H1 (cell line): ENCODE data around the gene AOPEP. TPM values are rescaled to one million over a fixed set of nuclear protein-coding genes. Genes with fewer than 3 reads are reported as not detected.

ENCODE experiments used
- CTCF ChIA-PET: fragments of 300-600 bp; sonication (Branson Sonifier 250); formaldehyde crosslinking; loops from one replicate; lab custom pipeline; 2021; ENCODE audit not compliant: partially characterized antibody; lab: Charles Lee
- POLR2A ChIA-PET: fragments of 300-600 bp; sonication (Branson Sonifier 250); formaldehyde crosslinking; loops from one replicate; lab custom pipeline; 2021; ENCODE audit warnings: inconsistent platforms; ENCODE audit not compliant: partially characterized antibody; lab: Charles Lee
- DNase-seq, 2 experiments: peaks; one replicate each; pipeline versions ENCODE4 v3.0.0 to v3.0.0-alpha.2; 2010 to 2022; ENCODE audit warnings: low spot score in 2 of 2, low read depth in 1 of 2, mixed read lengths in 1 of 2
- FAIRE-seq: peaks from 2 replicates; lab custom pipeline; 2011; peaks lifted over from hg19 to GRCh38; lab: Jason Lieb, UNC
- H2AFZ ChIP-seq: 2 replicates; pipeline ENCODE4 v1.8.1; 2012; ENCODE audit warnings: low read length, inconsistent platforms
- H2AK5ac ChIP-seq: 2 replicates; pipeline ENCODE4 v1.6.1; 2013; ENCODE audit warnings: low read depth, low read length
- H2BK120ac ChIP-seq: replicated peaks from 2 replicates; pipeline ENCODE3; 2013; ENCODE audit warnings: low read depth, low read length, inconsistent platforms
- H2BK12ac ChIP-seq: 2 replicates; pipeline ENCODE4 v1.6.1; 2013; ENCODE audit warnings: low read depth, low read length
- H2BK15ac ChIP-seq: 2 replicates; pipeline ENCODE4 v1.6.1; 2013; ENCODE audit warnings: low read length
- H2BK20ac ChIP-seq: 2 replicates; pipeline ENCODE4 v1.6.1; 2013; ENCODE audit warnings: low read length
- H2BK5ac ChIP-seq: 2 replicates; pipeline ENCODE4 v1.6.1; 2013; ENCODE audit warnings: low read depth, low read length
- H3K14ac ChIP-seq: 2 replicates; pipeline ENCODE4 v1.6.1; 2013; ENCODE audit warnings: inconsistent platforms; ENCODE audit not compliant: insufficient read length
- H3K18ac ChIP-seq: 2 replicates; pipeline ENCODE4 v1.6.1; 2013; ENCODE audit warnings: low read length; ENCODE audit errors: extremely low read depth
- H3K23ac ChIP-seq: 2 replicates; pipeline ENCODE4 v1.6.1; 2013; ENCODE audit warnings: inconsistent platforms; ENCODE audit not compliant: insufficient read length
- H3K23me2 ChIP-seq: 2 replicates; pipeline ENCODE4 v1.6.1; 2013; ENCODE audit warnings: low read depth, low read length
- H3K27ac ChIP-seq: 2 replicates; pipeline ENCODE4 v1.6.1; 2011; ENCODE audit warnings: low read depth, low read length, inconsistent platforms
- H3K27me3 ChIP-seq, 4 experiments: replicated peaks in 1 of 4; 1 replicate in 1 of 4; 2 replicates in 3 of 4; pipeline versions ENCODE4 v1.6.1 to v1.8.1; 2011 to 2013; ENCODE audit warnings: low read length in 3 of 4, mild to moderate bottlenecking in 3 of 4, inconsistent platforms in 2 of 4, mixed read lengths in 2 of 4, moderate library complexity in 1 of 4; ENCODE audit not compliant: control insufficient read depth in 3 of 4, insufficient read depth in 3 of 4; ENCODE audit errors: extremely low read depth in 1 of 4
- H3K36me3 ChIP-seq, 4 experiments: 2 replicates each; pipeline versions ENCODE4 v1.6.1 to v1.8.1; 2011 to 2013; ENCODE audit warnings: mild to moderate bottlenecking in 4 of 4, low read length in 3 of 4, moderate library complexity in 2 of 4, control low read depth in 1 of 4, inconsistent platforms in 1 of 4; ENCODE audit not compliant: insufficient read depth in 4 of 4, control insufficient read depth in 2 of 4
- H3K4ac ChIP-seq: replicated peaks from 2 replicates; pipeline ENCODE3; 2013; ENCODE audit warnings: low read length, low read depth, mixed read lengths, inconsistent platforms; ENCODE audit not compliant: insufficient read length
- H3K4me1 ChIP-seq, 4 experiments: replicated peaks in 1 of 4; 1 replicate in 1 of 4; 2 replicates in 3 of 4; pipeline versions ENCODE4 v1.6.1 to v1.8.1; 2011 to 2013; ENCODE audit warnings: low read length in 3 of 4, inconsistent platforms in 2 of 4, mixed read lengths in 1 of 4; ENCODE audit not compliant: insufficient read depth in 4 of 4, control insufficient read depth in 3 of 4
- H3K4me2 ChIP-seq, 2 experiments: 2 replicates each; pipeline versions ENCODE4 v1.6.1 to v1.8.1; 2011 to 2013; ENCODE audit warnings: low read depth in 2 of 2, low read length in 2 of 2, control low read depth in 1 of 2, inconsistent platforms in 1 of 2, mild to moderate bottlenecking in 1 of 2; ENCODE audit not compliant: insufficient read depth in 1 of 2
- H3K4me3 ChIP-seq, 4 experiments: fragments of 200-600, 300-600 bp in 1 of 4; sonication (generic), shearing (Covaris generic), sonication (Bioruptor Twin) in 1 of 4; 2 replicates each; pipeline versions ENCODE4 v1.5.1 to v1.8.1; 2011 to 2016; ENCODE audit warnings: low read length in 4 of 4, low read depth in 3 of 4, control low read depth in 2 of 4, inconsistent platforms in 2 of 4, mild to moderate bottlenecking in 2 of 4, mixed read lengths in 1 of 4, moderate library complexity in 1 of 4; ENCODE audit not compliant: insufficient read depth in 2 of 4; ENCODE audit errors: extremely low read depth in 1 of 4
- H3K56ac ChIP-seq: replicated peaks from 2 replicates; pipeline ENCODE3; 2013; ENCODE audit warnings: low read depth, mild to moderate bottlenecking, mixed read lengths, low read length, inconsistent platforms; ENCODE audit not compliant: insufficient read length
- H3K79me1 ChIP-seq: 2 replicates; pipeline ENCODE4 v1.6.1; 2013; ENCODE audit warnings: low read depth, low read length, control low read depth
- H3K79me2 ChIP-seq, 2 experiments: 2 replicates each; pipeline versions ENCODE4 v1.6.1 to v1.8.1; 2012 to 2013; ENCODE audit warnings: low read length in 2 of 2, mild to moderate bottlenecking in 2 of 2, inconsistent platforms in 1 of 2; ENCODE audit not compliant: insufficient read depth in 2 of 2, control insufficient read depth in 1 of 2
- H3K9ac ChIP-seq, 4 experiments: replicated peaks in 1 of 4; 1 replicate in 1 of 4; 2 replicates in 3 of 4; pipeline versions ENCODE4 v1.6.1 to v1.8.1; 2011 to 2013; ENCODE audit warnings: low read depth in 3 of 4, low read length in 3 of 4, control low read depth in 2 of 4, mild to moderate bottlenecking in 2 of 4, moderate library complexity in 2 of 4, inconsistent platforms in 1 of 4; ENCODE audit errors: extremely low read depth in 1 of 4
- H3K9me3 ChIP-seq, 2 experiments: 2 replicates each; pipeline versions ENCODE4 v1.6.1 to v1.8.1; 2012 to 2013; ENCODE audit warnings: mild to moderate bottlenecking in 2 of 2, moderate library complexity in 2 of 2, control low read depth in 1 of 2, inconsistent platforms in 1 of 2, low read depth in 1 of 2, low read length in 1 of 2, mixed read lengths in 1 of 2; ENCODE audit not compliant: insufficient read depth in 2 of 2
- H4K20me1 ChIP-seq, 2 experiments: replicated peaks in 1 of 2; 2 replicates each; pipeline versions ENCODE3 to v1.8.1; 2011 to 2013; ENCODE audit warnings: inconsistent platforms in 2 of 2, low read length in 2 of 2, mild to moderate bottlenecking in 1 of 2; ENCODE audit not compliant: insufficient read depth in 2 of 2, control insufficient read depth in 1 of 2
- H4K5ac ChIP-seq: 2 replicates; pipeline ENCODE4 v1.6.1; 2013; ENCODE audit warnings: low read length, low read depth, mixed read lengths, inconsistent platforms; ENCODE audit not compliant: insufficient read length
- H4K8ac ChIP-seq: 2 replicates; pipeline ENCODE4 v1.8.0; 2013; ENCODE audit warnings: mild to moderate bottlenecking, moderate library complexity, low read length, inconsistent platforms; ENCODE audit not compliant: insufficient read depth; ENCODE audit errors: extremely low read depth
- H4K91ac ChIP-seq: replicated peaks from 2 replicates; pipeline ENCODE3; 2013; ENCODE audit warnings: low read length, mixed read lengths, inconsistent platforms; ENCODE audit not compliant: insufficient read length
- BCL11A ChIP-seq, 2 experiments: IDR thresholded peaks; one replicate each; pipeline ENCODE4 v1.6.1; 2011; ENCODE audit warnings: low read depth in 2 of 2, low read length in 2 of 2, mild to moderate bottlenecking in 2 of 2
- CBX5 ChIP-seq: fragments of 300-800, 300-1000 bp; sonication (generic); IDR thresholded peaks from 2 replicates; pipeline ENCODE4 v1.7.1; 2016; ENCODE audit warnings: antibody characterized with exemption, low read length, low read depth
- CEBPB ChIP-seq: IDR thresholded peaks from 2 replicates; pipeline ENCODE4 v1.6.1; 2012; ENCODE audit warnings: low read depth, low read length
- CHD2 ChIP-seq: IDR thresholded peaks from 2 replicates; pipeline ENCODE4 v1.6.1; 2012; ENCODE audit warnings: low read length, improper control_type of control experiment
- EP300 ChIP-seq, 2 experiments: IDR thresholded peaks; 1 replicate in 1 of 2; 2 replicates in 1 of 2; pipeline ENCODE4 v1.6.1; 2011 to 2012; ENCODE audit warnings: low read depth in 2 of 2, low read length in 2 of 2, mild to moderate bottlenecking in 2 of 2, borderline replicate concordance in 1 of 2, inconsistent platforms in 1 of 2, moderate library complexity in 1 of 2
- KDM1A ChIP-seq: fragments of 200-600, 300-600 bp; sonication (generic); IDR thresholded peaks from 2 replicates; pipeline ENCODE4 v1.7.1; 2016; ENCODE audit warnings: mild to moderate bottlenecking, low read length, borderline replicate concordance
- POU5F1 ChIP-seq: IDR thresholded peaks from 2 replicates; pipeline ENCODE4 v1.6.1; 2011; ENCODE audit warnings: low read depth, mild to moderate bottlenecking, low read length, moderate library complexity
- SAP30 ChIP-seq: fragments of 300-600 bp; sonication (generic); IDR thresholded peaks from 2 replicates; pipeline ENCODE4 v1.7.1; 2012; ENCODE audit warnings: low read length, moderate library complexity, mild to moderate bottlenecking, inconsistent platforms; ENCODE audit not compliant: insufficient read depth, insufficient replicate concordance
- SIX5 ChIP-seq: IDR thresholded peaks from 2 replicates; pipeline ENCODE4 v1.6.1; 2011; ENCODE audit warnings: mild to moderate bottlenecking, low read depth, low read length
- WGBS, 2 experiments: shearing (Covaris generic) in 1 of 2; methylation state at CpG; one replicate each; pipeline versions ENCODE4 v1.1.6 to v1.1.7; 2013 to 2015; ENCODE audit warnings: low lambda C conversion rate in 2 of 2, mixed read lengths in 2 of 2, inconsistent platforms in 1 of 2, low coverage in 1 of 2, missing lambda C conversion rate in 1 of 2; ENCODE audit not compliant: insufficient replicate concordance in 2 of 2, insufficient coverage in 1 of 2, insufficient read length in 1 of 2; ENCODE audit errors: extremely low coverage in 1 of 2, missing lambda C conversion rate in 1 of 2; 5-methylcytosine and 5-hydroxymethylcytosine counted together
- polyA plus RNA-seq, 7 experiments: library from polyadenylated mRNA; depleted of rRNA in 3 of 7; stranded (reverse) in 5 of 7; unstranded in 2 of 7; fragments of >200 nt in 5 of 7; fragments of 200-250 nt in 2 of 7; gene quantifications; 1 replicate in 5 of 7; 2 replicates in 1 of 7; 4 replicates in 1 of 7; pipeline versions ENCODE4 v1.2.1 to v1.2.3, GENCODE V29; 2011 to 2013; ENCODE audit warnings: missing spikeins in 2 of 7, mixed read lengths in 2 of 7
- total RNA-seq: library from RNA; stranded (reverse); fragmentation: NEBNext Ultra II Directional; extraction: Animal tissue kit (Norgen Biotek cat#: 25700); gene quantifications from 2 replicates; pipeline ENCODE4 v1.2.1, GENCODE V29; 2021

The AOPEP gene
- total and polyA plus RNA-seq, 2 of the 8 experiments (the other 6 are each of a cell fraction or from before 2014, with no cell fraction given): 6.1 to 14.3 TPM

GRCh38 chr9:94767331-94768072 is 41.0 kb downstream of the AOPEP start:
- Histone ChIP-seq H3K4me3 (no peak overlapping the region), H3K18ac (no peak overlapping the region), H3K36me3 (no peaks in the 10 kb centered on the region), H2AK5ac (no peak overlapping the region), H2BK5ac (no peak overlapping the region), H3K23me2 (no peaks in the 10 kb centered on the region), H2BK20ac (no peak overlapping the region), H3K4ac (no peak overlapping the region), H3K79me2 (no peaks in the 10 kb centered on the region)
- WGBS, 2 experiments: 89 to 100% methylated on average over 1 to 9 of the region's 9 CpGs
- no peak for FAIRE-seq
- DNase-seq: no peak
- no peak for TF ChIP-seq CHD2
- no peak for TF ChIP-seq CEBPB
- no peak for TF ChIP-seq CBX5
- TF ChIP-seq KDM1A: no peak
- no peak for TF ChIP-seq POU5F1
- TF ChIP-seq SIX5: no peak
- TF ChIP-seq EP300 (IDR thresholded peaks at IDR 0.05; ENCODE audit: borderline replicate concordance in 1 of 2, low read depth in 2 of 2, low read length in 2 of 2): no peak
- no peak for TF ChIP-seq BCL11A (IDR thresholded peaks at IDR 0.05; ENCODE audit: low read depth in 2 of 2, low read length in 2 of 2)
- no peak for TF ChIP-seq SAP30
- TF ChIP-seq, all 59 proteins: peak for 0
- Histone ChIP-seq H3K27me3 (no peaks in the 10 kb centered on the region), H3K4me2 (no peak overlapping the region), H3K79me1 (0 out of 2 replicates have a peak, but pooled peaks cover 3% of the 10 kb centered on the region), H3K9ac (no peak overlapping the region), H2BK15ac (no peak overlapping the region), H3K14ac (no peak overlapping the region), H4K8ac (no peak overlapping the region), H4K5ac (no peak overlapping the region), H3K4me1 (no peaks in the 10 kb centered on the region), H2BK12ac (no peak overlapping the region), H3K27ac (no peak overlapping the region), H2AFZ (no peak overlapping the region), H3K23ac (no peak overlapping the region), H2BK120ac (no peak overlapping the region), H3K9me3 (no peaks in the 10 kb centered on the region; a peak in 1 of 4 replicates), H4K20me1 (no peaks in the 10 kb centered on the region), H3K56ac (no peak overlapping the region), H4K91ac (no peak overlapping the region)
- ChIA-PET POLR2A (no interaction called here), CTCF (no interaction called here)
